ENCODE measurements around the gene RAI14.
"Not testable (repeated sequence)": the region's sequence is repeated elsewhere in the genome, so short reads cannot be mapped to it uniquely, and the experiment has no call there.

RAI14 gene

GRCh38 chr5:34736445-34737115 lies 80.5 kb downstream of the RAI14 start:
- DNase-seq, result no peak

- DNase-seq, result no peak
These were observed 81.6 kb downstream of the RAI14 start for GRCh38 chr5:34737731-34738130.

- DNase-seq, result no peak
These were observed 82.3 kb downstream of the RAI14 start for GRCh38 chr5:34738381-34738780.

- no peak for DNase-seq
These were observed 84.3 kb downstream of the RAI14 start for GRCh38 chr5:34740389-34740806.

GRCh38 chr5:34742061-34742460 lies 85.9 kb downstream of the RAI14 start:
- no peak for DNase-seq

GRCh38 chr5:34743878-34744277 lies 87.8 kb downstream of the RAI14 start:
- DNase-seq, result no peak

GRCh38 chr5:34748431-34748830 lies 92.3 kb downstream of the RAI14 start:
- DNase-seq, result no peak

- DNase-seq, result no peak
These were observed 93.3 kb downstream of the RAI14 start for GRCh38 chr5:34749431-34749873.

GRCh38 chr5:34750206-34750605 lies 94.1 kb downstream of the RAI14 start:
- no peak for DNase-seq

GRCh38 chr5:34751807-34752736 lies 95.9 kb downstream of the RAI14 start:
- no peak for DNase-seq

GRCh38 chr5:34753236-34753635 lies 97.1 kb downstream of the RAI14 start:
- not testable (repeated sequence) for DNase-seq

- DNase-seq, result no peak
These were observed 99.8 kb downstream of the RAI14 start for GRCh38 chr5:34755926-34756325.

- no peak for DNase-seq
These were observed 100.9 kb downstream of the RAI14 start for GRCh38 chr5:34756781-34757624.

- no peak for DNase-seq
These were observed 102.4 kb downstream of the RAI14 start for GRCh38 chr5:34758514-34758913.

GRCh38 chr5:34759213-34759612 lies 103.1 kb downstream of the RAI14 start:
- DNase-seq, result not testable (repeated sequence)

- no peak for DNase-seq
These were observed 109.5 kb downstream of the RAI14 start for GRCh38 chr5:34765662-34766061.

- DNase-seq, result no peak
These were observed 111.1 kb downstream of the RAI14 start for GRCh38 chr5:34767180-34767579.

- DNase-seq, result no peak
These were observed 114.4 kb downstream of the RAI14 start for GRCh38 chr5:34770486-34770885.

- no peak for DNase-seq
These were observed 114.9 kb downstream of the RAI14 start for GRCh38 chr5:34771076-34771475.

GRCh38 chr5:34772267-34773098 lies 116.4 kb downstream of the RAI14 start:
- no peak for DNase-seq

- DNase-seq, result no peak
These were observed 118.0 kb downstream of the RAI14 start for GRCh38 chr5:34774139-34774538.

- DNase-seq, result not testable (repeated sequence)
These were observed 118.5 kb downstream of the RAI14 start for GRCh38 chr5:34774678-34775077.

All from stimulated activated CD4-positive, alpha-beta T cell treated with anti-CD3 and anti-CD28 coated beads, Interleukin-4, amount 100 ng/mL, for 24 hours (primary cell).